Measurements from ENCODE around the gene STXBP6. TPM values are rescaled to one million over a fixed set of nuclear protein-coding genes. Genes with fewer than 3 reads are reported as not detected.
"Not testable (repeated sequence)": the region's sequence is repeated elsewhere in the genome, so short reads cannot be mapped to it uniquely, and the experiment has no call there.

Gene STXBP6
- total RNA-seq, 1 donor from 2014 or later: 10.0 TPM

DNA sequence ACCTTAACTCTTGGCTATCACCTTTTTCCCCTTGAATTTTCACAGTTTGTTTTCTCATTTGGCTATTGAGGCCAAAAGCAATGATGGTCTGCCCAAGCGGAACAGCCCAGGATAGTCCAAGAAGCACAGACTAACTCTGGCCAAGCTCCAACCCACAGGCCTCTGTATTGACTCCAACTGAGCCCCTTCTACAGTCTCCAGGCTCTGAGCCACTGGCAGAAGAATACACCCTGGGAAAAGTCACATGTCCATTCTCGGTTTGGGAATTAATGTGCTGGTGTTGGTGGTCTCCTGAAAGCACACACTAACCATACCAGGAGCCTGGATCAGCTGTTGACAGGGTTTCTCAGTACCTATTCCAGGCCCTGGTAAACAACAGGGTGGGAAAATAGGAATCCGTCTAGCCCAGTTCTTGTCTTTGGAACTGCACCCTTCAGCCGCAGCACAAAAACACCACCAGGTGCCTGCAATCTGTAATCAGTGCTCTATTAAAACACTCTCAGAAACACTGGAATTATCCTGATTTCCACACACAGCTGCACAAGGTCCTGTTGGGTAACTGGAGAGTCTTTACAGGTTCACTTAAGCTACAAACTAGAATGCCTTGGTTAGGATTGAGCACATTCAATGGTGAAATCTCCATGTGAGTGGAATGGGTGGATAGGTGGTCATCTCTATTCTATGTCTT, 63.6 kb downstream of the STXBP6 start:
- DNase-seq (ENCODE audit: low spot score): no peak

DNA sequence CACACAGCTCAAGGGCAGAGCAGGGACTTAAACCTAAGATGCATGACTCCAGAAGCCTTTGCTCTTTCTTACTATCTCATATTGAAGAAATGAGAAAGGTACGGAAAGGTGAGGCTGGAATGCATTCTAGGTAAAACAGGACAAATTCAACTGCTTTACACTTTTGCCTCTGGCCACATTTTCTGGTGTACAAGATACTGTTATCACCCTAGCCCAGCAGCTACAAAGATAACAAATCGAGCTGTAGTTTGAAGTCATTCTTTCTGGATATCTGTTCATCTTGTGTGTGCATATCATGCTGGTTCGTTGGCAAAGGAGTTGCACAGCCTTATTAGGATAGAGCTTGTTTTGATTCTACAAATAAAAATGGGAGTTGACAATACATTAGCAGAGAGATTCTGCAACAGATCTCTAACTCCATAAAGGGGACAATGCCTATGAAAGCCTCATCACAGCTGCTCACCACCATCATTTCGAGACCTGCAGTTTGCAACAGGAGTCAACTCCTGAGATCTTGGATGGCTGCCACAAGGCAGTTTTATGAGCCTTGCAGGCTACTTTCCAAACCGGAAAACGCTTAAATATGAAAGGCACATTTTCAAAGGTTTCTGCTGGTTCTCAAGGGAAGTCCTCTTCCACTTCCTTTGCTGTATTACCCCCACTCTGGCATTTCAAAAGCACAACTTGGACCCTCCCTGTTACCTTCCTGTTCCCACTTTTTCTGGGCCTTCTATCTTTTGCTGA, 64.9 kb downstream of the STXBP6 start:
- DNase-seq (ENCODE audit: low spot score): peak; percentile 62

DNA sequence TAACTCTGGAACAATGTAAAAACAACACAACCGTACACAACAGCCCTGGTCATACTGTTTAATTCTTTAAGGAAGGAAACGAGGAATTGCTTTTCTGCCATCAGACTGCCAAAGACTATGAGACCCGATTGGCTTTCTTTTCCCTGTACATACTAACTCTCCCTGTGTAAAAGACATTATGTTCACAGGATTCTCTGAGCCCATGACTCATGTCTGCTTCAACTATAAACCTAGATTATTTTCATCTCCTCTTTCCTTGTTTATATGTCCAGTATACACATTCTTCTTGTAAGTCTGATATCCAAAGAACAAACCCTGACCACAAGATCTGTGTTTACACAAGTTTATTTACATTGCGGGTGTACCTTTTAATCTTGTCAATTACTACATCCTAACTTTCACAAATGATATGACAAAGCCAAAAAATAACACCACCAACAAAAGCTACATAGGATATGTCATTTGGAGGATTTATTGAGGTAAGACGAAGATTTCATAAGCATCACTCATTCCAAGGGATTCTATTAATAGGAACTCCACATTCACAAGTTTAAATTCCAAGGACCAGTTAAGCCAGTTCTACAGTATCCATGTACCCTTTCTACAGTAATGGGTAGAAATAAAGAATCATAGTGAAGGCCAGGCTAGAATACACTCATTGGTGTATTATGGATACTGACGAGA, 67.3 kb downstream of the STXBP6 start:
- DNase-seq (ENCODE audit: low spot score): no peak

DNA sequence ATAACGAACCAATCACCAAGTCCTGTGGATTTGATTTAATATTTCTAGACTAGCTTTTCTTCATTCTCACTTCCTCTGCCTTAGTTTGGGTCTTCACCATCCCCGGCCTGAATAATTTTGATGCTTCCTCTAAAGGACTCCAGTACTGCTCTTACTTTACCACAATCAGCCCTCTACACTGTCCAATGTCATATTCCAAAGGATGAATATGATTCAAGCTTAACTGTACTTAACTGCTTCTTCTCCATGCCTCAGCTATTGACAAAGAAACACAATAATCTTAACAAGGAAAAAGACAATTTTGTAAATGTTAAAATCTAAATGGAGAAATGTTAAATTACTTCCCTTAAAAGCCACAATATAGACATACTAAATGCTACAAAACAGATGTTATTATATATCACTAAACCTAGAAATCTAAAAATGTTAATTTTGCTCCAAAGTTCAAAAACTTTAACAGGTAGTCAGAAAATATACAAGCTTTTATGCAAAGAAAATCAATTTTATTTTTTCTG, 70.2 kb downstream of the STXBP6 start:
- DNase-seq (ENCODE audit: low spot score): no peak

- DNase-seq (ENCODE audit: low spot score): no peak
These were observed 70.9 kb downstream of the STXBP6 start for GRCh38 chr14:24978862-24979724.

DNA sequence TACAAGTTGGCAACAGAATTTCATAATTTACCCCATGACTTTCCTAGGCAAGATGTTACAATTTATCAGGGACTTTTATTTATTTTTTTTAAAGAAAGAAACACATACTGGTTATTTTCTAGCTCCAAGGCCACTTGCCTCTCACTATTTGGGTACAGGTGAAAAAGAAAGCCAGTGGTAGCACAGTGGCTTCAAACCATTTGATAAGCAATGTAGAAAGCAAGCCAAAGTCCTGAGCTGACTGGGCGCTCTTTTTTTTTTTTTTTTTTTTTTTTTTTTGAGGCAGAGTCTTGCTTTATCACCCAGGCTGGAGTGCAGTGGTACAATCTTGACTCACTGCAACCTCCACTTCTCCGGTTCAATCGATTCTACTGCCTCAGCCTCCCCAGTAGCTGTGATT, 73.3 kb downstream of the STXBP6 start:
- no peak for DNase-seq (ENCODE audit: low spot score)

- no peak for DNase-seq (ENCODE audit: low spot score)
These were observed 74.6 kb downstream of the STXBP6 start for GRCh38 chr14:24975393-24975792.

- DNase-seq (ENCODE audit: low spot score): no peak
These were observed 75.2 kb downstream of the STXBP6 start for GRCh38 chr14:24974591-24975374.

DNA sequence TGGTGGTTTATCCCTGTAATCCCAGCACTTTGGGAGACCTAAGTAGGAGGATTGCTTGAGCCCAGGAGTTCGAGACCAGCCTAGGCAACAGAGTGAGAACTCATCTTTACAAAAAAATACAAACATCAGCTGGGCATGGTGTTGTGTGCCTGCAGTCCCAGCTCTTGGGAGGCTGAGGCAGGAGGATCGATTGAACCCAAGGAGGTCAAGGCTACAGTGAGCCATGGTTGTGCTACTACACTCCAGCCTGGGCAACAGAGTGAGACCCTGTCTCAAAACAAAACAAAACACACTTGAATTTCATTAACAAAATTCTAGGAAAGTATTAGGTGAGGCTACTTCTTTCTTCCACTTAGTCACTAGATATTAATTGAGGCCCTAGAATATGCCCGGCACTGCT, 77.1 kb downstream of the STXBP6 start:
- no peak for DNase-seq (ENCODE audit: low spot score)

DNA sequence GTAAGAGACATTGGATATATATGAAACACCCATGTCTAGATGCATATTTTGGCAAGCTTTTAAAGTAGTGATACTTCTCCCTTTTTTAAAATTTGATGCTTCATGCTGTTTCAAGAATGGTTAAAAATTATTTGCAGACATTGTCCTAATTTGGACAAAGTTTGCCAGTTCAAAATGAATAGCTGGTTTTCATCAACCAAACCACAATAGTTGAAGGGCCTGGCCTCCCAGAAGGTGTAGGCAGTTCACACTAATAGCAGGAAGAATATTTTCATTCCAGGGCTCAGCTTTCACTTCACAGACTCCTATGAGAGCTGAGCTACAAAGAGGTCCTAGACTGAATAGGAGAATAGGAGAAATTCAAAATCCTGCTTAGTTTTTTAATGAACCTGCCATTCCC, 78.7 kb downstream of the STXBP6 start:
- DNase-seq (ENCODE audit: low spot score): no peak

DNA sequence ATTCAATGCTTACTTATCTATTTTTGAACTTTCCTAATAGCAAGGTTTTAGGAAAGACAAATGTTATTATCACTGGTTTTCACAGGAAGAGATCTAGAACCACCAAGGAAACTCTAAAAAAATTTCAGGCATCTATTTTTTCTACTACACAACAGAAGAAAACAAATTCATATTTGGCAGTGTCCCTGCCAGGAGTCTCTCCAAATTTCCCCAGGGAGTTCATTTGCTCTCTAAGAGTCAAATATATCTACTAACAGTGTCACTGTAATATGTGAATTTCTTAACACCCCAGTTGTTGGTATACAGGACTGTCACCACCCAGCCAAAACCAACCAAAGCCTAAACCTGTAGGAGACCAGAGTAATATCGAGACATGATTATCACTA, 83.4 kb downstream of the STXBP6 start:
- no peak for DNase-seq (ENCODE audit: low spot score)

DNA sequence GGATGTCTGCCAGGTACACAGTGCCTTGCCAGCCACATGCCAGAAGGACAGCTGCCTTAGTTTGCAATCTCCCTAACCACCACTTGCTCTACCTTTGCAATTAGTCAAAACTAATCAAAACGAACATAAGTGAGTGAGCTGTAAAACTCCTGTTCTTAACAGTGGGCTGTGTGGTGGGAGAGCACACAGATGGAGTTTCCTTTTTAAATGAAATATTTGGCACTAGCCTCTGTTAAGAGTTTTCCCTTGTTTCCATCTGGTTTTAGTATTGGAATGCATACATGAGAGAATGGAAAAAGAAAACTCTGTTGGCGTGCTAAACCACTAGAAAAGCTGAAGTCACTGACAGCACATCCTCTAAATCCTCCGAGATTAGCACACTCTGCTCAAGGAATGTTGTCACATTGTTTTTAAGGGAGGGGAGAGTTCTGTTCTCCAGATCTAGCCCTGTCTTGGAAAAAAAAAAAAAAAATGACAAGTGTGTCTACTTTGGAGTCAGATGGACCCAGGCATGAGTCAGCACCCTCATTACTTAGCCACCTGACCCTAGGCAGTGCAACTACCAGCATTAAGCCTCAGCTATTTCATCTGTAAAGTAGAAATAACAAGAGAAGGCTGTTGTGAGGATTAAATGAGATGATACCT, 83.9 kb downstream of the STXBP6 start:
- no peak for DNase-seq (ENCODE audit: low spot score)

- no peak for DNase-seq (ENCODE audit: low spot score)
These were observed 84.4 kb downstream of the STXBP6 start for GRCh38 chr14:24965578-24965933.

GRCh38 chr14:24964591-24964990, 85.4 kb downstream of the STXBP6 start:
- DNase-seq (ENCODE audit: low spot score): no peak

- DNase-seq (ENCODE audit: low spot score): no peak
These were observed 85.9 kb downstream of the STXBP6 start for GRCh38 chr14:24964048-24964447.

- not testable (repeated sequence) for DNase-seq (ENCODE audit: low spot score)
These were observed 87.8 kb downstream of the STXBP6 start for GRCh38 chr14:24962118-24962517.

- DNase-seq (ENCODE audit: low spot score): no peak
These were observed 89.1 kb downstream of the STXBP6 start for GRCh38 chr14:24960816-24961215.

- no peak for DNase-seq (ENCODE audit: low spot score)
These were observed 90.1 kb downstream of the STXBP6 start for GRCh38 chr14:24959791-24960331.

DNA sequence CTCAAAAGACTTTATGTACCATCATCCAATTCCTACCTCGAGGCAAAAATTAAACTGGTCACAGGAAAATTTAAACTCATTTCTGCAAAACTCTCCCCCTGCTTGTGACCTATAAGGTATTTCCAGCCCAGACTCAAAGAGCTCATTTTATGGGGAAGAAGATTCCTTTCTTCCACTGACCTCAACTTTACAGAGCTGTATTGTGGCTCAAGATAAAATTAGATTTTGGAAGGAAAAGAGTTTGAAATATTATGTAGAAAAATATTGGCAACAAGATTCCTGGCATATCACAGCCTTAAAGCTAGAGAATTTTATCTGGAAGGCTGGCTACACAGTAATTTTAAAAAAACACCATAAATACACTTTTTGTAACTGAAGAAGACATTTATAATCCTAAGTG, 91.7 kb downstream of the STXBP6 start:
- DNase-seq (ENCODE audit: low spot score): no peak

DNA sequence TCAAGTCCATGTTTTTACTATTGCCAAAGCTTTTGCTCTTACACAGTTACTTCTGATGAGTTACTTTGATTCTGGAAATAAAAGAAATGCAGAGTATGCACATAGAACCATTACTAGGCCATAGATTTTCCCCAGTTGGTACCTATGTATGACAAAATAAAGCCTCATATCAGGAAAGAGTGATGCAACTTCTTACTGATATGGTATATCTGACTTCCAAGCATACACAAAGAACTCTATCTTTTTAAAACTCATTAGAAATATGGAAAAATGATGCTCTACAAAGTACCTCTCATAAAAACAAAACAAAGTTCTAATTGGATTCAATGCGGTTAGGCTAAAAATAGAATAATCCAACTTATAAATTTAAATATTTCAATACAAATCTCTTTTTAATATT, 92.1 kb downstream of the STXBP6 start:
- no peak for DNase-seq (ENCODE audit: low spot score)

All from ureter (tissue), 1 donor.